PFSK-1 (cell line): Measurements from ENCODE around the gene PDE4B.

Experiments used
- FOXP2 ChIP-seq: optimal IDR thresholded peaks from 2 replicates; pipeline ENCODE3; 2011; ENCODE audit warnings: borderline replicate concordance, control low read depth, inconsistent platforms; ENCODE audit not compliant: insufficient read depth; ENCODE audit errors: extremely low read length, extremely low read depth
- POLR2AphosphoS5 ChIP-seq: IDR thresholded peaks from 2 replicates; pipeline ENCODE4 v1.6.1; 2012; ENCODE audit warnings: low read depth, mild to moderate bottlenecking, control low read depth, low read length, moderate library complexity
- SIN3A ChIP-seq: IDR thresholded peaks from 2 replicates; pipeline ENCODE4 v1.6.1; 2012; ENCODE audit warnings: mild to moderate bottlenecking, low read length, moderate library complexity, borderline replicate concordance; ENCODE audit not compliant: insufficient read depth
- TAF1 ChIP-seq: IDR thresholded peaks from 2 replicates; pipeline ENCODE4 v1.6.1; 2012; ENCODE audit warnings: low read length, control low read depth, borderline replicate concordance; ENCODE audit not compliant: insufficient read depth
- TF ChIP-seq, protein P1 (sequence below), 2 experiments: IDR thresholded peaks; 2 replicates each; pipeline versions ENCODE4 v1.6.1 to v1.8.0; 2011 to 2012; ENCODE audit warnings: low read depth in 2 of 2, low read length in 2 of 2, control low read depth in 1 of 2, inconsistent platforms in 1 of 2, mild to moderate bottlenecking in 1 of 2, moderate library complexity in 1 of 2; ENCODE audit not compliant: insufficient read depth in 1 of 2

Gene PDE4B

DNA sequence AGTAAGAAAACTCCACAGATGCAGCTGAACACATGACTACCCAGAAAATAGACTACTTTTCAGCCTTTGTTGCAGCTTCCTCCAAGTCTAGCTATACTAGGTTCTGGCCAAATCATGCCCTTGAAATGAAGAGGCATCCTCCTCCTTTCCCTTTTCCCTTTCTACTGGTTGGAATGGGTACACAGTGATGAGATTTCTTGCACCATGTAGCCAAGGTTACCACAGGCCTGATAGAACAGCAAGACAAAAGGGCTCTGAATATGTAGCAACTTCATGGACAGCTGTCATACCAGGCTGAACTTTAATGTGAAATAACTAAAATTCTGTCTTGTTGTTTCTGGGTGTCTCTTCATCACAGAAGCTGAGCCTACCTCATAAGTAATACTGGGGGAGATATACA is 146.5 kb downstream of the PDE4B start:
- TF ChIP-seq POLR2AphosphoS5, result no peak
- no peak for TF ChIP-seq FOXP2
- TF ChIP-seq, protein P1, sequence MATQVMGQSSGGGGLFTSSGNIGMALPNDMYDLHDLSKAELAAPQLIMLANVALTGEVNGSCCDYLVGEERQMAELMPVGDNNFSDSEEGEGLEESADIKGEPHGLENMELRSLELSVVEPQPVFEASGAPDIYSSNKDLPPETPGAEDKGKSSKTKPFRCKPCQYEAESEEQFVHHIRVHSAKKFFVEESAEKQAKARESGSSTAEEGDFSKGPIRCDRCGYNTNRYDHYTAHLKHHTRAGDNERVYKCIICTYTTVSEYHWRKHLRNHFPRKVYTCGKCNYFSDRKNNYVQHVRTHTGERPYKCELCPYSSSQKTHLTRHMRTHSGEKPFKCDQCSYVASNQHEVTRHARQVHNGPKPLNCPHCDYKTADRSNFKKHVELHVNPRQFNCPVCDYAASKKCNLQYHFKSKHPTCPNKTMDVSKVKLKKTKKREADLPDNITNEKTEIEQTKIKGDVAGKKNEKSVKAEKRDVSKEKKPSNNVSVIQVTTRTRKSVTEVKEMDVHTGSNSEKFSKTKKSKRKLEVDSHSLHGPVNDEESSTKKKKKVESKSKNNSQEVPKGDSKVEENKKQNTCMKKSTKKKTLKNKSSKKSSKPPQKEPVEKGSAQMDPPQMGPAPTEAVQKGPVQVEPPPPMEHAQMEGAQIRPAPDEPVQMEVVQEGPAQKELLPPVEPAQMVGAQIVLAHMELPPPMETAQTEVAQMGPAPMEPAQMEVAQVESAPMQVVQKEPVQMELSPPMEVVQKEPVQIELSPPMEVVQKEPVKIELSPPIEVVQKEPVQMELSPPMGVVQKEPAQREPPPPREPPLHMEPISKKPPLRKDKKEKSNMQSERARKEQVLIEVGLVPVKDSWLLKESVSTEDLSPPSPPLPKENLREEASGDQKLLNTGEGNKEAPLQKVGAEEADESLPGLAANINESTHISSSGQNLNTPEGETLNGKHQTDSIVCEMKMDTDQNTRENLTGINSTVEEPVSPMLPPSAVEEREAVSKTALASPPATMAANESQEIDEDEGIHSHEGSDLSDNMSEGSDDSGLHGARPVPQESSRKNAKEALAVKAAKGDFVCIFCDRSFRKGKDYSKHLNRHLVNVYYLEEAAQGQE (IDR thresholded peaks at IDR 0.05; ENCODE audit: insufficient read depth in 1 of 2, low read depth in 2 of 2, low read length in 2 of 2), result no peak
- TF ChIP-seq TAF1, result no peak
- no peak for TF ChIP-seq SIN3A

DNA sequence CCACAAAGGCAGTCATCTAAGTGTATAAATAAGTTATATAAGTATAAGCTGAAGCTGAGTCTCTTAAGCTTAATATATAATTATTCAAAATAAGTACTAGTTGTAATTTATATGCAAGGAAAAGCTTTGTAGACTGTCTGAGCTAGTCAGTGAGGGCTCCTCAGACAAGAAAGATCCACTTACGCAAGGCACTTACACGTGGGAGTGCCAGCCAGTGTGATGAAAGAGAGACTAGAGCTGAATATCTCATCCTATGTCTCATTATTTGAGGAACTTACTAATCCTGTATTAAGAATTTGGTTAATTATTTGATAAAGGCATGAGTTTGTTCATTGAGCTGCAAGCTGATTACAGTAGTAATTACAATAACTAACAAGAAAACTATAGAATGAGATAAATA is 146.9 kb downstream of the PDE4B start:
- TF ChIP-seq TAF1, result no peak
- no peak for TF ChIP-seq SIN3A
- no peak for TF ChIP-seq POLR2AphosphoS5
- TF ChIP-seq, protein P1 (IDR thresholded peaks at IDR 0.05; ENCODE audit: insufficient read depth in 1 of 2, low read depth in 2 of 2, low read length in 2 of 2), result no peak
- no peak for TF ChIP-seq FOXP2

DNA sequence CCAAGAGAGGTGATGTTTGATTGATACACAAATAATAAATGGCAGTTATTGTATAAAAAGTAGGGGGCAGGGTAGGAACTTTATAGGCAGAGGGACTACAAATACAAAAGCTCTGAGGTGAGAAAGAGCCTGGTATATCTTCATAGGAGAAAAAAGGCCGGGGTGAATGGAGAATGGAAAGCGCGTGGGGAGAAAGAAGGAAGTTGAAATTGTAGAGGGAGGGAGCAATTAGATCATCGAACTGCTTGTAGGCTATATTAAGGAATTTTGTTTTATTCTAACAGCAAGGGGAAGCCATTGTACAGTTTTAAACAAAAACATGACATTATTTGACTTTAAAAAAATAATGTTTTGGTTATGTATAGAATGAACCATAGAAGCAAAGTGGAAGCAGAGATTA is 147.4 kb downstream of the PDE4B start:
- TF ChIP-seq, protein P1 (IDR thresholded peaks at IDR 0.05; ENCODE audit: insufficient read depth in 1 of 2, low read depth in 2 of 2, low read length in 2 of 2), result no peak
- TF ChIP-seq FOXP2 (no peak), TAF1 (no peak), POLR2AphosphoS5 (no peak), SIN3A (no peak)

- TF ChIP-seq, protein P1 (IDR thresholded peaks at IDR 0.05; ENCODE audit: insufficient read depth in 1 of 2, low read depth in 2 of 2, low read length in 2 of 2), result no peak
- no peak for TF ChIP-seq FOXP2
- TF ChIP-seq POLR2AphosphoS5, result no peak
- TF ChIP-seq SIN3A, result no peak
- no peak for TF ChIP-seq TAF1
Measured at GRCh38 chr1:65942476-65942875, 149.8 kb downstream of the PDE4B start.

GRCh38 chr1:65946376-65946775 is 153.7 kb downstream of the PDE4B start:
- no peak for TF ChIP-seq FOXP2
- no peak for TF ChIP-seq POLR2AphosphoS5
- no peak for TF ChIP-seq TAF1
- TF ChIP-seq, protein P1 (IDR thresholded peaks at IDR 0.05; ENCODE audit: insufficient read depth in 1 of 2, low read depth in 2 of 2, low read length in 2 of 2), result no peak
- no peak for TF ChIP-seq SIN3A
